Measurements from ENCODE around the gene SLC27A2.
"Not testable (repeated sequence)": the region's sequence is repeated elsewhere in the genome, so short reads cannot be mapped to it uniquely, and the experiment has no call there.

SLC27A2 gene

DNA sequence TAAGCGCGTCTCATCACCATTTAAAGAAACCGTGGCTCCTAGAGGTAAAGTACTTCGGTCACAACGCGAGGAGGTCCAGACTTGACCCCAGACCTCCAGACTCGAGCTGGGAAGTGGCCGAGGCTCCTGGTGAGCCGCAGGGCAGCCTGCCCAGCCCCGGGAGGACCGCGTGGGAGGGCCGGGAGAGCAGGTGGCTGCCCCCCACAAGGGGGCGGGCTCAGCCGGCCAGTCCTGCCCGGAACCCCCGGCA is at the start of gene SLC27A2:
Gene SLC27A2, plus strand, starts transcription at position 228 of the 250 bp plus-strand sequence. CDS start 232 bp downstream, outside the sequence.
- DNase-seq, result no peak

- DNase-seq, result not testable (repeated sequence)
These were observed 49.6 kb upstream of the SLC27A2 start for GRCh38 chr15:50132251-50132984.

- DNase-seq, result no peak
These were observed 47.4 kb upstream of the SLC27A2 start for GRCh38 chr15:50134524-50135024.

GRCh38 chr15:50135031-50135551 is 46.9 kb upstream of the SLC27A2 start:
- no peak for DNase-seq

- DNase-seq, result no peak
These were observed 44.6 kb upstream of the SLC27A2 start for GRCh38 chr15:50137330-50137761.

GRCh38 chr15:50137893-50138292 is 44.1 kb upstream of the SLC27A2 start:
- DNase-seq, result no peak

- no peak for DNase-seq
These were observed 43.6 kb upstream of the SLC27A2 start for GRCh38 chr15:50138391-50138790.

DNA sequence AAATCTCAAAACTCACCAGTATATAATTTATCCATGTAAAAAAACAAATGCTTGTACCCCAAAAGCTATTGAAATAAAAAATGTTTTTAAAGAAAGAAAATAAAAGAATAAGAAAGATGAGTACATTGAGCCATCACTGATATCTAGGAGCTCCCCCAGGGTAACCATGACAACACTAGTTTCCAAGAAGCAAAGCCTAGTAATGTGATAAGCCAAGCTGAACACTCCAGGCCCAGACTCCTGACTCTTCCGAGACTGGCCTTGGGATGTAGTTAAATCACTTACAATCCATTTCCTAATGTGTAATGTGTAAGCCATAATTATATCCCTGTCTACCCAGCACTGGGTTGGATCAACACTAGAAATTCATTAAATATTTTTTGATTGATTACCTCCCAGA is 41.9 kb upstream of the SLC27A2 start:
- DNase-seq, result no peak

GRCh38 chr15:50140983-50141382 is 41.0 kb upstream of the SLC27A2 start:
- DNase-seq, result no peak

DNA sequence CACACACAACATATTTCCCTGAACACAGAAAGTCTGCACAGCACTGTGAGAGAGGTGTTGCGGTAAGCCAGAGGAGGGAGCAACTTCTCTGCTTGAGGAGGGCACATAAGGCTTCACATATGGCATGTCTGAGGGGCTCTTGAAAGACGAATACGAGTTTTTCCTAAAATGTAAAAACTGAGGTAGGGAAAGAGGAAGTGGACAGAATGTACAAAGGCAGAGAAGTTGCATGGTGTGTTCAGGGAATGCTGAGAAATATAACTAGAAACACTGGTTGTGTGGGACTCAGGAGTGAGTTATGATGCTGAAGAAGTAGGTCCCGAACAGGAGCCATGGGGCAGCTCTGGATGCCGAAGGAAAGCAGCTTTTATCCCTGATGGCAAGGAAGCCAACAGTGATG is 40.1 kb upstream of the SLC27A2 start:
- no peak for DNase-seq

- no peak for DNase-seq
These were observed 38.6 kb upstream of the SLC27A2 start for GRCh38 chr15:50143255-50143860.

GRCh38 chr15:50144341-50145120 is 37.5 kb upstream of the SLC27A2 start:
- DNase-seq, result no peak

DNA sequence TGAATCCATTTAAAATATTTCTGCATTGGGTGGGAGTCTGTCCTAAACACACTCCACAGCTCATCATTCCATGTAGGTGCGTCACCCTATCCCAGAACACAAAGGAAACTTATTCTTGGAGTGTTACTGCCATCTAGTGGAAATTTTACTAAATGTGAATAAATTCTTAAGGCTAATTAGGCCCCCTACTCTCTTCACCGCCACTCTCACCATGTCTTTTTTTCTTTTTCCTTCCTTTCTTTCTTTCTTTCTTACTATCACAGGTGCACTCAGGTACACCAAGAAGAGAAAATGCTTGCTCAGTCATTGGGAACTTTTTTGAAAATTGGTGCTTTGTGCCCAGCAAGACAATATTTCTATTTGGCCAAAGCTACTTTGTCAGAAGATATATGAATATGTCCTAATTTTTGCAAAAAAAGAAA is 36.5 kb upstream of the SLC27A2 start:
- DNase-seq, result peak; percentile 76

DNA sequence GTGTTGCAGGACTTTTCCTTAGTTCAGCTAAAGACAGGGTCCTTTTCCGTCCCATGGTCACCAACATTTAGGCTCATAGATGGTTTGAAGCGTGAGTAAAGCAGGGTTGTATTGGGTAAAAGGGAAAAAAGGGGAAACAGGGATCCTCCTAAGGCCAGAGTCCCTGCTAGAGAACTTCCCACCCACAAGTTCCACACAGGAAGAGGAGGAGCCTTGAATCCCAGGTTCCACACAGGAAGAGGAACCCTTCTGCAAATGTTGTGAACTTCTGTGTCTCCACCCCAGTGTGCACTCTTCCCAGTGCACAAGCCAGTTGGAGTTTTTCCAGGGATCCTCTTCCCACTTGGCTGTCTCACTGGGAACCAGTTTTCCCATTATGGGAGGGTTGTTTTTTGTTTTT is 35.4 kb upstream of the SLC27A2 start:
- no peak for DNase-seq

GRCh38 chr15:50148362-50148963 is 33.5 kb upstream of the SLC27A2 start:
- DNase-seq, result peak; percentile 54

GRCh38 chr15:50149090-50149489 is 32.9 kb upstream of the SLC27A2 start:
- DNase-seq, result no peak

DNA sequence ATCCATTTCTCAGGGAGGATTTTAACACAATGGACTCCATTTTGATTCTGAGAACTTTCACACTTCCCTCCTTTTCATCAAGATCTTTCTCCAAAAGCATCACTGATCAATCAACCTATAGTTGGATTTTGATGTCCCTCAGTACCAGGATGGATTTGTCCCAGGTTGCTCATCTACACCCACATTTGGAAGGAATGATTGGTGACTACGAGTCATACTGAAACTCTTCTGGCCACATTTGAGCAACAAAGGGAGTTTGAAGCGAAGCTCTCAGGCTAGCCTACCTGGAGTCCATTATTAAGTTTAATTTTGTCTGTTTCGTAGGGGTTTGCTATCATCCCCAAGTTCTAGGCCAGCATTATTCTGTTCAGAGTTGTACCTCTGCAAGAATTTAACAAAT is 31.6 kb upstream of the SLC27A2 start:
- no peak for DNase-seq

DNA sequence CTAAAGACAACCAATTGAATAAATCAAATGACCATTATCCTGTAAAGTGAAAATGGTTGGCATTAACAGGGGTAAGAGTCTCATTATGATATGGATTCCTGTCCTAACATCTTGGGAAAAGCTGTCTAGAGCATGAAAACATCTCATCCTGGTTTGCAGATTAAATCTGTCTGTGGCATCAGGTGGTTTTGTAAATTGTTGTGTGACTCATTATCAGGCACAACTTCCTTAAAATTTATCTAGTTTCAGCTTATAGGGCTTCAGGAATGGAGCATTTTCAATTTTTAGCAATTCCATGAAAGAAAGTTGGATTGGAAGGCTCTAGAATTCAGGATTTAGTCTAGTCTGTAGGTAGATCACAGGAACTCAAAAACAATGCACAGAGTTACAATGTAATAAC is 31.1 kb upstream of the SLC27A2 start:
- no peak for DNase-seq

GRCh38 chr15:50151476-50151875 is 30.5 kb upstream of the SLC27A2 start:
- DNase-seq, result no peak

GRCh38 chr15:50158236-50158635 is 23.8 kb upstream of the SLC27A2 start:
- not testable (repeated sequence) for DNase-seq

DNA sequence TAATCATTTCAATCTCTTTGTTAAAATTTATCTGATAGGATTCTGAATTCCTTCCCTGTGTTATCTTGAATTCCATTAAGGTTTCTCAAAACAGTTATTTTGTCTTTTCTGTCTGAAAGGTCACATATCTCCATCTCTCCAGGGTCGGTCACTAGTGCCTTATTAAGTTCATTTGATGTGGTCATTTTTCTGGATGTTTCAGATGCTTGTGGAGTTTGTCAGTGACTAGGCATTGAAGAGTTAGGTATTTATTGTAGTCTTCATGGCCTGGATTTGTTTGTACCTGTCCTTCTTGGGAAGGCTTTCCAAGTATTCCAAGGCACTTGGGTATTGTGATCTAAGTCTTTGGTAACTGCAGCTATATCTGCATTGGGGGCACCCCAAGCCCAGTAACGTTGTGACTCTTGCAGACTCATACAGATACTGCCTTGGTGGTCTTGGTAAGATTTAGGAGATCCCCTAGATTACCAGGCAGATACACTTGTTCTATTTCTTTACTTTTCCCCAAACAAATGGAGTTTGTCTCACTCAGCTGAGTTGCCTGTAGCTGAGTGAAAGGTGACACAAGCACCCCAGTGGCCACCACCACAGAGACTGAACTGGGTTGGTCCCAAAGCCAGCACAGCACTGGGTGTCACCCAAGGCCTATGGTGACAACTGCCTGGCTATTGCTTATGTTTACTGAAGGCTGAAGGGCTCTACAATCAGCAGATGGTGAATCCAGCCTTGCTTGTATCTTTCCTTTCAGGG is 18.9 kb upstream of the SLC27A2 start:
- no peak for DNase-seq

DNA sequence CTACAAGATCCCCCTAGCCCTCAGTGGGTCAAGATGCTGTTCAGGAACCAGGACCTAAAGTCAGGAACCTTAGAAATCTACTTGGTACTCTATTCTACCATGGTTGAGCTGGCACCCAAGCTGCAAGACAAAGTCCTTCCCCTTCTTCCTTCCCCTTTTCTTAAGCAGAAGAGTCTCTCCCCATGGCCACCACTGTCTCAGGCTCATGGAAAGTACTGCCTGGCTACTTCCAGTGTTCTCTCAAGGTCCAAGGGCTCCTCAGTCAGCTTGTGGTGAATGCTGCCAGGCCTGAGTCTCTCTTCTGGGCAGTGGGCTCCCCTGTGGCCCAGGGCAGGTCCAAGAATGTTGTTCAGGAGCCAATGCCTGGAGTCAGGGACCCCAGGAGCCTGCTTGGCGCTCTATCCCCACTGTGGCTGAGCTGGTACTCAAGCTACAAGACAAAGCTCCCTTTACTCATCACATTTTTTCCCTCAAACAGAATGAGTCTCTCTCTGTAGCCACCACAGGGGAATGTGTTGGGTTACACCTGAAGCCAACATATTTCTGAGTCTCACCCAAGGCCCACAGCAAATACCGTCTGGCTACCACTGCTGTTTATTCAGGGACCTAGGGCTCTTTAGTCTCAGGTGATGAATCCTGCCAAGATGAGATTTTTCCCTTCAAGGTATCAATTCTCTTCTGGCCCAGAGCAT is 18.1 kb upstream of the SLC27A2 start:
- no peak for DNase-seq
